NCI-H2081 (cell line): ENCODE measurements around the gene WDR91.
A peak's percentile ranks its signal among the peaks of the same experiment; 100 is the strongest.
"Not testable (repeated sequence)": the region's sequence is repeated elsewhere in the genome, so short reads cannot be mapped to it uniquely, and the experiment has no call there.

ENCODE experiments used
- DNase-seq, 2 experiments: peaks; one replicate each; lab custom pipeline; 2025; lab: John Stamatoyannopoulos, UW

WDR91 gene

GRCh38 chr7:135211179-135211945 lies at the start of gene WDR91:
WDR91 (minus strand) TSS chr7:135211526; CDS start chr7:135211502, 24 bp downstream.
- peak; percentile 94 to 96 for DNase-seq

GRCh38 chr7:135260470-135260869 lies 49.1 kb upstream of the WDR91 start:
- no peak for DNase-seq

DNA sequence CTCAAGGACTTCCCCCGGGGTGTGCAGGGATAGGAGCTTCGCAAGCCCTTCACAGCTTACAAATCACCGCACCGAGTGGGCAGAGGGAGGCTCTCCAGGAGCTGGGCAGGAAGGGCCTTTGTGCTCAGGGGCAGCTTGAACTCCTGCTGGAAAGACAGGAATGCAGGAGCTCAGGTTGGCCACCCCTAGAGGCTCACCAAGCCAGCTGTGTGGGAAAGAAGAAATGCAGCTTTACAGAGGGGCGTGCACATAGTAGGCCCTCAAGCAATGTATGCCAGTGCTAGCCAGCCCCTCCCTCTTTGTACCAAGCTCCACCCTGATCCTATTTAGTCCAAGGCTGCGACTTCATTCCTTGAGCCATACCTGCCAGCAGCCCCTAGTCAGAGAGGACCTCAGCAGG lies 48.4 kb upstream of the WDR91 start:
- DNase-seq: no peak

DNA sequence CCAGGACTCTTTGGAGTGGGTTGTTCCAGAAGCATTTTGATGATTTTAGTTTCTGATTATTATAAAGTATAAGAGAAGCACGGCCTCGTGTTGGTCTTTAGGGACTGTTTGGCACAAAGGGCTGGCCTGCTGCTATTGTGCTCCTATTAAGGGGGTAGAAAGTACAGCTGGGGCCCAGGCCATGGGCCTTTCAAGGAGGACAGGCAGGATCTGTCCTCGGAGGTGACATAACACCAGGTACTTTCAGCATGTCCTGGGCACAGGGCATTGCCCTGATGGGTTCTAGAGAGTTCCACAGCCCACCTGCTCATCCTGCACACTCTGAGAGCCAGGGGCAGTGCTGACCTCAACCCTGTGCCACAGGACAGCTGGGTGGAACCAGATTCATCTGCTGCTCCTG lies 47.3 kb upstream of the WDR91 start:
- DNase-seq: no peak

- no peak for DNase-seq
Measured at GRCh38 chr7:135257790-135258189, 46.5 kb upstream of the WDR91 start.

- no peak for DNase-seq
Measured at GRCh38 chr7:135253851-135254771, 42.8 kb upstream of the WDR91 start.

DNA sequence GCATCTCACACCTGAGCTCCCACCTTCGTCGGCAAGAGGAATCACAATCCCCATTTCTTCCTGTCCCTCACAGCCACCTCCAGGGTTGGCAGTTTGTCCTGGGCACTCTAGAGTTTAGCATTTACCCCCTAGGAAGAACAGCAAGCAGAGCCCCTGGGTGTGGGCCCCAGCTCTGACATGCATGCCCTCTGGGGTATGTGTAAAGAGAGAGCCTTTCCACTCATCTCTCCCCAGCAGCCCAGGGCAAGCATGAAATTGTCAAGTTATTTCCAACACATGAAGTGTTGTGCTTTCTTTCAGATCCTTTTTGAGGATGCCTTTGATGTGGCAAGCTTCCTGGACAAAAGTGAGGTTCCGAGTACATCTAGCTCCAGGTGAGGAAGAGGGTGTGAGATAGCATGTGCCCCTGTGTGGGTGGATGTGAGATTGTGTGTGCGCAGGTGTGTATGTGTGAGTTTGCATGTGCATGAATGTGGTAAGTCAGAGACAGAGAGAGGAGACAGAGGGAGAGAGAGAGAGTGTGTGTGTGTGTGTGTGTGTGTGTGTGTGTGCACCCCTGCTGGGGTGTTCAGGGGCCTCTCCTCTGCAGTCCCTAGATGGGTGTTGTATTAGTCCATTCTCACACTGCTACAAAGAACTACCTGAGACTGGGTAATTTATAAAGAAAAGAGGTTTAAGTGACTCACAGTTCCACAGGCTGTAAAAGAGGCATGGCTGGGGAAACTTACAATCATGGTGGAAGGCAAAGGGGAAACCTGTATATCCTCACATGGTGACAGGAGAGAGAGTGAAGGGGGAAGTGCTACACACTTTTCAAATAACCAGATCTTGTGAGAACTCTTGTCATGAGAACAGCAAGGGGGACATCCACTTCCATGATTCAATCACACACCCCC lies 40.4 kb upstream of the WDR91 start:
- DNase-seq: no peak

DNA sequence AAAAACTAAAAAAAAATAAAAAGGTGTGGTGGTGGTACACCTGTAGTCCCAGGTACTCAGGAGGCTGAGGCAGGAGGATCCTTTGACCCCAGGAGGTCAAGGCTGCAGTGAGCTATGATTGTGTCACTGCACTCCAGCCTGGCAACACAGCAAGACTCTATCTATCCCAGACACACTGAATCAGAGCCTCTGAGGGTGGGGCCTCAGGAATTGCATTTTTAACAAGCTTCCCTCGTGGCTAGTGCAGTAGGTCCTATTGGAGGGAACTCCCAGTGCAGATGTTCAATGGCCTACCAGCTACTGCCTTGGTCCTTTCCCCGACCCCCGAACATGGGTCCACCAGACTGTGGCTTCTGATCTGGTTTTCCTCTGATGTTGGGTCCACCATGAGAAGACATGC lies 37.2 kb upstream of the WDR91 start:
- DNase-seq: no peak

GRCh38 chr7:135247746-135248471 lies 36.6 kb upstream of the WDR91 start:
- no peak for DNase-seq

DNA sequence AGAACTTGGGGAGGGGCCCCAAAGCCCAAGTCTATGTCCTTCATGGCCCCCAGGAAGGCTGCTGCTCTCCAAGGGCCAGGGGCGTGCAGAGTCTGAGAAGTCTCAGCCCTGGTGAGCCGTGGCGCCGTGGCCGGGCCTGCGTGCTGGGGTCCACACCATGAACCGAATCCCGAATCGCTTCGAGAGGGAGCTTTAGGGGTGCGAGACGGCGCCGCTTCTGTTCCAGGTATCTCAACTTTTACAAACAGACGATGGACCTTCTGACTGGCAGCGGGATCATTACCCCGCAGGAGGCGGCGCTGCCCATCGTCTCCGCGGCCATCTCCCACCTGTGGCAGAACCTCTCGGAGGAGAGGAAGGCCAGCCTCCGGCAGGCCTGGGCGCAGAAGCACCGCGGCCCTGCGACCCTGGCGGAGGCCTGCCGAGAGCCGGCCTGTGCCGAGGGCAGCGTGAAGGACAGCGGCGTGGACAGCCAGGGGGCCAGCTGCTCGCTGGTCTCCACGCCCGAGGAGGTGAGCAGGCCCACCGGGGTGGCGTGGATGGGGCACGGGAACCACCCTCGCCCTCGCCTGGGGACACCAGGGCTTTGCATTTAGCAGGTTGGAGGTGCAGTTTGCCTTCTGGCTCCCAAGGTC lies 35.0 kb upstream of the WDR91 start:
- no peak for DNase-seq

DNA sequence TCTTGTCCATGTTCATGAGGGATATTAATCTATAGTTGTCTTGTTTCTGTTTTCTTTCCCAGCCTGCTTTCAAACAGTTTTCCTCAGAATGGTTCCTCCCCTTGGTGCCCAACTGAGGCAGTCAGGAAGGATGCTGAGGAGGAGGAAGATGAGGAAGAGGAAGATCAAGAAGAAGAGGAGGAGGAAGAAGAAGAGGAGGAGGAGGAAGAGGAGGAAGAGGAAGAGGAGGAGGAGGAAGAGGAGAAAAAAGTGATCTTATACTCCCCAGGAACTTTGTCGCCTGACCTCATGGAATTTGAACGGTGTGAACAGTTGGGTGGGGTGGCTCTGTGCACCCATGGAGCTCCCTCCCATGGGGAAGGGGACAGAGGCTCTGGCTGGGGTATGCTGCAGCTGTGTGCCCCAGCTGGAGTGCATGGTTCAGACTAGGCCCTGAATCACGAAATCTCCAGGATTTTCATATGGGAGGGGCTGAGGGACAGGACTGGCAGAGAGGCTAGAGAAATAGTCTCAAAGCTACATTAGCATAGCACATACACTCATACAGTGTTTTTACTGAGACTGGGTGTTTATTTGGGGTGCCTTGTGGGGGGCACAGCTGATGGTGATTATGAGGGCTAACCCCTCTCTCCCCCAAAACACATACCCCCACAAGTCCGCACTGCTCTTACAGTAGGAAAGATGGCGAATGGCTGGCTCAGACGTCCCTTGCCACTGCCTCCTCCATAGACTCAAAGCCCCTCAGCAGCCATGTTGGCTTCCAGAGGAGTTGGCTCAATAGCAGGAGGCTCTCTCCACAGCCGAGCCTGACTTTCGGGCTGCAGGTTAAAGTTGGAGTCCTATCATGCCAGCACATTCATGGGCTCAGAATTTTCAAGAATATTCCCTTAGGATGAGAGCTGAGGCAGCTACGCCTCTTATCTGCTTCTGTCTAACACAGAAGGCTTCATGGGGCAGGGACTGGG lies 34.2 kb upstream of the WDR91 start:
- no peak for DNase-seq

- DNase-seq: no peak
Measured at GRCh38 chr7:135242096-135242684, 30.9 kb upstream of the WDR91 start.

- no peak for DNase-seq
Measured at GRCh38 chr7:135240441-135240840, 29.1 kb upstream of the WDR91 start.

- DNase-seq: no peak
Measured at GRCh38 chr7:135239263-135239662, 27.9 kb upstream of the WDR91 start.

GRCh38 chr7:135238112-135238744 lies 26.9 kb upstream of the WDR91 start:
- DNase-seq: no peak

GRCh38 chr7:135236727-135237126 lies 25.4 kb upstream of the WDR91 start:
- DNase-seq: no peak

GRCh38 chr7:135235841-135236240 lies 24.5 kb upstream of the WDR91 start:
- no peak for DNase-seq

GRCh38 chr7:135234727-135235126 lies 23.4 kb upstream of the WDR91 start:
- DNase-seq: no peak

- DNase-seq: not testable (repeated sequence)
Measured at GRCh38 chr7:135234095-135234494, 22.8 kb upstream of the WDR91 start.
